Hepatocyte (in vitro differentiated cells): ENCODE results near the gene ADPRS. TPM values are rescaled to one million over a fixed set of nuclear protein-coding genes. Genes with fewer than 3 reads are reported as not detected.

ENCODE experiments used
- DNase-seq: peaks from one replicate; pipeline ENCODE4 v3.0.0-alpha.2; 2016; ENCODE audit warnings: low spot score
- H2AFZ ChIP-seq: fragments of 200-600 bp; sonication (generic); 2 replicates; pipeline ENCODE4 v1.6.0; 2016; ENCODE audit warnings: antibody characterized with exemption, mild to moderate bottlenecking
- H3K27ac ChIP-seq: fragments of 200-600 bp; sonication (generic); 2 replicates; pipeline ENCODE4 v1.5.1; 2016; ENCODE audit warnings: mild to moderate bottlenecking
- H3K27me3 ChIP-seq: fragments of 200-600 bp; sonication (generic); 2 replicates; pipeline ENCODE4 v1.6.1; 2016
- H3K36me3 ChIP-seq: fragments of 200-600 bp; sonication (generic); replicated peaks from 2 replicates; pipeline ENCODE4 v1.5.1; 2016; ENCODE audit warnings: low read depth; ENCODE audit not compliant: insufficient read depth
- H3K4me1 ChIP-seq: fragments of 200-600 bp; sonication (generic); 2 replicates; pipeline ENCODE4 v1.5.1; 2016; ENCODE audit warnings: mild to moderate bottlenecking, moderate library complexity; ENCODE audit not compliant: insufficient read depth
- H3K4me2 ChIP-seq: fragments of 200-600 bp; sonication (generic); 2 replicates; pipeline ENCODE4 v1.6.0; 2016
- H3K4me3 ChIP-seq: fragments of 200-600 bp; sonication (generic); 2 replicates; pipeline ENCODE4 v1.5.1; 2016; ENCODE audit warnings: mild to moderate bottlenecking
- H3K79me2 ChIP-seq: fragments of 200-600 bp; sonication (generic); 2 replicates; pipeline ENCODE4 v1.6.0; 2017; ENCODE audit warnings: mild to moderate bottlenecking
- H3K9me2 ChIP-seq: fragments of 200-600 bp; sonication (generic); replicated peaks from 2 replicates; pipeline ENCODE4 v1.6.0; 2017; ENCODE audit warnings: mild to moderate bottlenecking; ENCODE audit not compliant: insufficient read depth
- H3K9me3 ChIP-seq: fragments of 200-600 bp; sonication (generic); 2 replicates; pipeline ENCODE4 v1.5.1; 2016; ENCODE audit warnings: low read depth, mild to moderate bottlenecking
- H4K20me1 ChIP-seq: fragments of 200-600 bp; sonication (generic); 2 replicates; pipeline ENCODE4 v1.6.0; 2016; ENCODE audit warnings: mild to moderate bottlenecking; ENCODE audit not compliant: insufficient read depth, poor library complexity, severe bottlenecking
- CTCF ChIP-seq: fragments of 200-600 bp; sonication (generic); IDR thresholded peaks from 2 replicates; pipeline ENCODE4 v1.5.1; 2016; ENCODE audit warnings: antibody characterized with exemption, mild to moderate bottlenecking; ENCODE audit not compliant: poor library complexity
- EZH2 ChIP-seq: fragments of 200-600 bp; sonication (generic); IDR thresholded peaks from 2 replicates; pipeline ENCODE4 v1.6.1; 2016; ENCODE audit warnings: antibody characterized with exemption, mild to moderate bottlenecking, borderline replicate concordance
- EZH2phosphoT487 ChIP-seq: fragments of 200-600 bp; sonication (generic); IDR thresholded peaks from one replicate; pipeline ENCODE4 v1.6.1; 2018; ENCODE audit warnings: antibody characterized with exemption, mild to moderate bottlenecking, low read depth, moderate library complexity; ENCODE audit not compliant: unreplicated experiment, severe bottlenecking
- WGBS: methylation state at CpG from one replicate; pipeline ENCODE4 v1.1.6; 2016; ENCODE audit warnings: low lambda C conversion rate; ENCODE audit errors: missing lambda C conversion rate; 5-methylcytosine and 5-hydroxymethylcytosine counted together
- polyA plus RNA-seq: library from polyadenylated mRNA; unstranded; fragments of >200 nt; fragmentation: Nextera tagmentation; extraction: Ambion mirVana; gene quantifications from 2 replicates; pipeline ENCODE4 v1.2.1, GENCODE V29; 2016
- total RNA-seq: library from RNA; depleted of rRNA; stranded (reverse); fragments of >200 nt; gene quantifications from 2 replicates; pipeline ENCODE4 v1.2.3, GENCODE V29; 2014

The ADPRS gene
- total and polyA plus RNA-seq, 2 experiments from 2014 or later, result 37.6 to 42.7 TPM

- no peak for TF ChIP-seq EZH2
- no peak for TF ChIP-seq EZH2phosphoT487
- no peak for TF ChIP-seq CTCF
- H3K4me2 ChIP-seq, result no peak overlapping the region
- H2AFZ ChIP-seq, result no peak overlapping the region
- H3K27me3 ChIP-seq, result no peaks in the 10 kb centered on the region
- no peaks in the 10 kb centered on the region for H3K36me3 ChIP-seq
- H3K79me2 ChIP-seq, result peaks cover 16% of the 10 kb centered on the region
- H3K27ac ChIP-seq, result no peak overlapping the region
- H3K4me3 ChIP-seq, result no peak overlapping the region
- no peak for DNase-seq
- H3K9me2 ChIP-seq, result no peaks in the 10 kb centered on the region
- H4K20me1 ChIP-seq, result peaks cover 15% of the 10 kb centered on the region
- H3K9me3 ChIP-seq, result no peaks in the 10 kb centered on the region
- peaks cover 10% of the 10 kb centered on the region for H3K4me1 ChIP-seq
Observed at GRCh38 chr1:36135796-36136195, 47.1 kb downstream of the ADPRS start.

- WGBS, result 86% methylated on average over 1 of the region's 1 CpG
Observed at GRCh38 chr1:36136535-36136934, 47.8 kb downstream of the ADPRS start.

GRCh38 chr1:36137226-36137625, 48.5 kb downstream of the ADPRS start:
- H3K36me3 ChIP-seq, result no peaks in the 10 kb centered on the region
- no peak overlapping the region for H3K4me2 ChIP-seq
- no peak overlapping the region for H3K4me3 ChIP-seq
- H3K27me3 ChIP-seq, result no peaks in the 10 kb centered on the region
- no peaks in the 10 kb centered on the region for H3K9me2 ChIP-seq
- TF ChIP-seq EZH2, result no peak
- TF ChIP-seq EZH2phosphoT487, result no peak
- TF ChIP-seq CTCF, result no peak
- no peak for DNase-seq
- peaks cover 26% of the 10 kb centered on the region for H3K79me2 ChIP-seq
- 91% methylated on average over 5 of the region's 5 CpGs for WGBS
- H3K27ac ChIP-seq, result no peak overlapping the region
- H3K4me1 ChIP-seq, result peaks cover 10% of the 10 kb centered on the region
- H2AFZ ChIP-seq, result no peak overlapping the region
- H3K9me3 ChIP-seq, result no peaks in the 10 kb centered on the region
- peaks cover 21% of the 10 kb centered on the region for H4K20me1 ChIP-seq

More at GRCh38 chr1:36136535-36136934, 47.8 kb downstream of the ADPRS start:
- Histone ChIP-seq H3K9me3 (no peaks in the 10 kb centered on the region), H3K27me3 (no peaks in the 10 kb centered on the region), H3K27ac (no peak overlapping the region), H3K9me2 (no peaks in the 10 kb centered on the region), H3K4me3 (no peak overlapping the region), H3K4me1 (peaks cover 10% of the 10 kb centered on the region), H3K79me2 (peaks cover 22% of the 10 kb centered on the region), H4K20me1 (peaks cover 21% of the 10 kb centered on the region), H3K4me2 (no peak overlapping the region), H2AFZ (no peak overlapping the region), H3K36me3 (no peaks in the 10 kb centered on the region)
- TF ChIP-seq CTCF (no peak), EZH2 (no peak), EZH2phosphoT487 (no peak)
- no peak for DNase-seq

- peaks cover 31% of the 10 kb centered on the region for H3K79me2 ChIP-seq
- no peak overlapping the region for H3K4me2 ChIP-seq
- no peaks in the 10 kb centered on the region for H3K9me2 ChIP-seq
- H3K4me1 ChIP-seq, result peaks cover 13% of the 10 kb centered on the region
- TF ChIP-seq CTCF, result no peak
- no peak for TF ChIP-seq EZH2
- TF ChIP-seq EZH2phosphoT487, result no peak
- DNase-seq, result no peak
- no peaks in the 10 kb centered on the region for H3K9me3 ChIP-seq
- H2AFZ ChIP-seq, result no peak overlapping the region
- no peak overlapping the region for H3K27ac ChIP-seq
- 97% methylated on average over 3 of the region's 3 CpGs for WGBS
- no peak overlapping the region for H3K4me3 ChIP-seq
- H4K20me1 ChIP-seq, result peaks cover 21% of the 10 kb centered on the region
- H3K36me3 ChIP-seq, result no peaks in the 10 kb centered on the region
- H3K27me3 ChIP-seq, result no peaks in the 10 kb centered on the region
Observed at GRCh38 chr1:36137776-36138175, 49.1 kb downstream of the ADPRS start.
